Prostate gland (tissue), 2 donors: ENCODE results near the gene PTBP3.

ENCODE experiments used
- CTCF ChIP-seq, 4 experiments: fragments of 200-600 bp in 2 of 4; fragments of 450-650 bp in 2 of 4; sonication (generic) in 2 of 4; IDR thresholded peaks; 1 replicate in 3 of 4; 2 replicates in 1 of 4; pipeline ENCODE4 v1.5.1; 2016 to 2019; ENCODE audit warnings: antibody characterized with exemption in 4 of 4, mild to moderate bottlenecking in 2 of 4, moderate library complexity in 2 of 4
- POLR2AphosphoS5 ChIP-seq: sonication (generic); formaldehyde crosslinking; IDR thresholded peaks from one replicate; pipeline ENCODE4 v1.6.1; 2017; ENCODE audit warnings: antibody characterized with exemption

- no peak for TF ChIP-seq CTCF (IDR thresholded peaks at IDR 0.05)
- no peak for TF ChIP-seq POLR2AphosphoS5
Measured at GRCh38 chr9:112375361-112375760, 41.9 kb upstream of the PTBP3 start.
